KG1 (cell line): ENCODE results near the gene PAN3.
"Not testable (repeated sequence)": the region's sequence is repeated elsewhere in the genome, so short reads cannot be mapped to it uniquely, and the experiment has no call there.

Experiments used
- DNase-seq: peaks from one replicate; lab custom pipeline; 2025; lab: John Stamatoyannopoulos, UW

Gene PAN3

DNA sequence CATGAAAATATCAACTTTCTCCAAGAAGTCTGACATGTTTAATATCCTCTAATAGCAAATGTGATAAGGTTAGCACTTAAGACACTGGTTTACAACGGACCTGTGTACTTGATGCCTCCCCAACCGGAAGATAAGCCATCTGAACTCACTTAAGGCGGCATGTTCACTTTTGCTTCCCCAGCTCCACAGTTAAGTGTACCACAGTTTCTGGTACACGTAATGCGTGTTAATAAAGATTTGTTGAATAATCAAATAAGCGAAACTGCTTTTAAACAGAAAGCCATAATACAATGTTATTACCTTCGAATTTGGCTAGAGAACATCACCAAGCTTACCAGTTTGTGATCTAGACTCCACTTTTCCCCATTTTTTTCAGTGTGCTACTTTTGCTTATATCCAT is 1.4 kb upstream of the PAN3 start:
- DNase-seq = no peak

GRCh38 chr13:28137596-28137995 is 749 bp upstream of the PAN3 start:
- no peak for DNase-seq

GRCh38 chr13:28138756-28139470 is 568 bp downstream of the PAN3 start:
- DNase-seq = peak; percentile 86

GRCh38 chr13:28140433-28141125 is 2.2 kb downstream of the PAN3 start:
- no peak for DNase-seq

DNA sequence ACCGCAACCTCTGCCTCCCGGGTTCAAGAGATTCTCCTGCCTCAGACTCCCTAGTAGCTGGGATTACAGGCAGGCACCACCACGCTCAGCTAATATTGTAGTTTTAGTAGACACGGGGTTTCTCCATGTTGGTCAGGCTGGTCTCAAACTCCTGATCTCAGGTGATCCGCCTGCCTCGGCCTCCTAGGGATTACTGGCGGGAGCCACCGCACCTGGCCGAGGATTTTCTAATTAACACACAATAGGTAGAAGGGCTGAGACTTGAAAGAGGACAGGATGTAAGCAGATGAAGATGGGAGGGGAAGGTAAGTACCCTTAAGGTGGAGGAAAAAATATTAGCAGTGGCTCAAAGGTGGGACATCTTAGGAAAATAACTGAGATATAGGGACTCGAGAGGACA is 3.2 kb downstream of the PAN3 start:
- not testable (repeated sequence) for DNase-seq

- no peak for DNase-seq
Observed at GRCh38 chr13:28145049-28145448, 6.7 kb downstream of the PAN3 start.

DNA sequence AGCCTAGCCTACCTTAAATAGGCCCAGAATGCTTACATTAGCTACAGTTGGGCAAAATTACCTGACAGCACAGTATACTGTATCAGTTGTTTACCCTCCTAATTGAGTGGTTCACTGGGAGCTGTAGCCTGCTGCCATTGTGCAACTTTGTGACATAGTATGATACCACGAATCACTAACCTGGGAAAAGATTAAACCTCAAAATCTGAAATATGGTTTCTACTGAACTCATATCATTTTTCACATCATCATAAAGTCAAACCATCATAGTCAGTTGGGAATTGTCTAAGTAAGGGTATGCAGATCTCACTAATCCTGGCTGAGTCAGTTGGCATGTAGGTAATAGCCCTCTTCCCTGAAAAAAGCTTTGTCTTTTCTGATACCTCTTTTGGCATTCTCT is 9.2 kb downstream of the PAN3 start:
- DNase-seq = no peak

- DNase-seq = no peak
Observed at GRCh38 chr13:28159057-28159456, 20.7 kb downstream of the PAN3 start.

DNA sequence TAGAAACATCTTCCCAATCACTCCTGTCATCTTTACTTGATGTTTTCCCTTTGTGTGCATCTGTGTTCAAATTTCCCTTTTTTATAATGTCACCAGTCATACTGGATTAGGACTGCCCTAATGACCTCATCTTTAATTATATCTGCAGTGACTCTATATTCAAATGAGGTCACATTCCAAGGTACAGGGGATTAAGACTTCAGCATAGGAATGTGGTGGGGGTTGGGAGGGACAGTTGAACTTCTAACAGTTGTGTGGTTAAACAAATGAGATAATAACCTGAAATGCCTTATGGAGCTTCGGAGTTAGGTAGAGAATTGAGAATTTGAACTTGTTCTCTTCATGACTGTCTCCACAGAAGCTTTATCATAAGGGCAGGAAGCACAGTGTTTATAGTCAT is 23.0 kb downstream of the PAN3 start:
- no peak for DNase-seq

- no peak for DNase-seq
Observed at GRCh38 chr13:28163587-28163986, 25.2 kb downstream of the PAN3 start.

DNA sequence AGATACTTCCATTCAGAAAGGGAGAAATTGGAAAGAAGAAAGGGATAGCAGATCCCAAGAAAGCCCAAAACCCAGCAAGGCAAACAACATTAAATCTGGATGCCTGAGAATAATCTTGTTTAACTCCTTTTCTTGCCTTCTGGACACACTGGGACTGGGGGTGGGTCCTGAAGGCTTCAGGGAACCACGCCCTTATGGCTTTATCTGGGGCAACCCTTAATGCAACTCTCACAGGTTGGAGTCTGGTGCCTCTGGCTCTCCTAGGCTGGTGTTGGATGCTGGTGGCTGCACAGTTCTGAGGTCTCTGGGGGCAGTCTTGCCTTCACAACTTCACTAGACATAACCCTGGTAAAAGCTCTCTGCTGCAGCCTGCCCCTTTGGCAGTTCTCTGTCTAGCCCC is 27.9 kb downstream of the PAN3 start:
- no peak for DNase-seq

DNA sequence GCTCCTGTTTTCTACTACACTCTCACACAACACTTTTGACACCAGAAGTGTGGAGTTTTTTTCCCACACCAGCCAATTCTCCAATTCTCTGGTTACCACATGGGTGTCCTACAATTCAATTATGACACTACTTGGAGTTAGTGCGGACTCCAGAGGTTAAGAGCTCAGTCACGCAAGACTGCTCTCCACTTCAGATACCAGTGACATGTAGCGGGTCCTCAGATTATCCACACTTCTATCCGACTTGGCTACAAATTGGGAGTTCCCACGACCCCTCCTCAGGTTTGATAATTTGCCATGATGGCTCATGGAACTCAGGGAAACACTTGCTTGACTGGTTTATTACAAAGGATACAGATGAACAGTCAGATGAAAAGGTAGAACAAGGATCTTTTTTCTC is 32.9 kb downstream of the PAN3 start:
- DNase-seq = no peak

DNA sequence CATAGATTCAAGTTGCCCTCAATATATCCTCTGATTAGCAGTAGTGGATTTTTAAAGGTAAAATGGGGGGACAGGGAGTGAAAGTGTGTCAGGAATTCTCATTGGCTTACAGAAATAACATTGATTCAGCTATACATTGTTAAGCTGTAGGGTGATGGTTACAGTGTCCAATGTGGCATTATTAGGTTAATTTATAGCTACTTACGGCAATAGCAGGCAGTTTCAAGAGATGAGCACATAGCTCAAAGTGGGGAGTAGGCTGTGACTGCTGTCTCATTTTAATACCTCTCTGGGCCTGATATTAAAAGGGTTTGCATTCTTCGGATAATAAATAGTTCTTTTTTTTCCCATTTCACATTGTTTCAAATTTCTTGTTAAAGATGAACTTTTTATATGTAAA is 34.6 kb downstream of the PAN3 start:
- DNase-seq = no peak

- no peak for DNase-seq
Observed at GRCh38 chr13:28173793-28174192, 35.4 kb downstream of the PAN3 start.

- DNase-seq = no peak
Observed at GRCh38 chr13:28177327-28177726, 39.0 kb downstream of the PAN3 start.

DNA sequence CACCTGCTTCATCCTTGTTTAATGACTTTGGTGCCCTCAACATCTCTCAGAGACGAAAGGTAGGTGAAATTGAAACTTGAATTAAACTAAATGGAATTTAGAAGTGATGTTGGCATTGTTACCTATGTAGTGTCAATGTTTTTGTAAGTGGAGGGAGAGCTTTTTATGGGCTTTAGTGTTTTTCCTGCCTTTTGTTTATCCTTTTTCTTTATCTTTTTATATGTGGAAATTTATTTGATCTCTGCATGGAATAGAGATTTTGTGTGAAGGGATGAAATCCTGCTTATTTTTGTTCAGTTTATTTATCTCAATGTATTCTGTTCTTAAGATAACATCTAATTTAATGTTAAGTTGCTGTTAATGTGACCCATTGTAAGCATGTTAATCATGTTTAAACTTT is 39.5 kb downstream of the PAN3 start:
- DNase-seq = no peak

GRCh38 chr13:28179974-28180373 is 41.6 kb downstream of the PAN3 start:
- no peak for DNase-seq

GRCh38 chr13:28181413-28181812 is 43.1 kb downstream of the PAN3 start:
- DNase-seq = no peak

GRCh38 chr13:28185256-28185655 is 46.9 kb downstream of the PAN3 start:
- no peak for DNase-seq

DNA sequence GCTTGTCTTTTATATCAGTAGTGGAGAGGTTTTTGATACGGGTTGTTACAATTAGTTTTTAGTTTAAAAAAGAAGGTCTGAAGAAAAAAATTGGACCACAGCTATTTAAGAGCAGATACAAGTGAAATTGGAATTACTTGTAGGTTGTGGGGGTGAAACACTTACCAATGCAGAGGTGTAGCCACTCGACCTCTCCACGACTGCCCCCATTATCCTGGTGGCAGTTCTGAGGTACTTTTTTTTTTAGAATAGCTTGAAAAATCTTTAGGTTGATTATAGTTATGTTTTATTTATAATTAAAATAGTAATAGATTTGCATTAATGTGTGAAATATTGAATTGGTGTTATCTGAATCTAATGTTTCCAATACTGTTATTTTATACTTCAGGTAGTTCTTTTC is 60.7 kb downstream of the PAN3 start:
- DNase-seq = no peak

DNA sequence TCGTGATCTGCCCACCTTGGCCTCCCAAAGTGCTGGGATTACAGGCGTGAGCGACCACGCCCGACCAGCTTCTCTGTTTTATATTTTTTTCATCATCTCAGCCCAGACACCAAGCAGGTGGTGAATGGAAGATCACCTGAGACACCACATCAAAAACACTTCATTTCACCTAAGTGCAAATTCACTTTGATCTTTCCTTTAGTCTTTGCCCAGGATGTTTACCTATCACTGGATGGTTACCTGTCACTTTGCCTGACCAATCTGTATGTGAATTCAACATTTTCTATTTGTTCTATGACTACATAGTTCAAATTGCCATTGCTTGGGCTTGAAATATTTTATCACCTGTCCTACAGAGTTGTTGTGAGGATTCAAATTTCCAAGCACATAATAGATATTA is 65.7 kb downstream of the PAN3 start:
- DNase-seq = no peak

DNA sequence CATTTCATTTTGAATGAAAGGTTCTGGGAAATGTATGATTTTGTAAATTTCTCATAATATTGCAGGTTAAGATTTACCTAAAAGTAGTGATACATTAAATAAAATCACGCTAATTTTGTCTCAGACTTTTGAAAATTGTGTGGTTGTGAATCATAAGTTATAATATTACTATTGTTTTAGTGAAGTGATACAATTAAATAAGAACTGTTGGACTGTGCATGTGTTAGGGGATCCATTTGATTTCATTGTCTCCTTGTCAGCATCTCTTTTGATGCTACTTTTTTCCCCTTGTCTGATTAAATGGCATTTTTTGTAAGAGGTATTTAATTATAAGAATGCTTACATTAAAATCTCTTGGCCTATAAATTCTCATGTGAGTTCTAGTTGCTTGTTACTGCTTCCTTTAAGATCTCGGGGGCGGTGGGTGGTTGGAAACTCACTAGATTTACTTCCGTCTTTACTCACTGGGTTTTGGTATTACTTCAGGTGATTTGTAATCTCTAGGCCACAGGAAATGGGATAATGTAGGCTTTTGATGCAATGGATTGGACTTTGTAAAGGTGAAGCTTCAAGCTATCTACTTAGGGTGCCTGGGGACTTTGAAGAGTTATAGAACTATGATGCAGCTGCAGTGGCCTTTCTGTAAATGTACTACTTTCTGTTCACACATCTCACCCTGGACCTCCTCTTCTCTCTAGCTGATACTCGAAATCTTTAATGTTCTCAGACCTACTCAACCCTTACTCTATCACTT is 66.5 kb downstream of the PAN3 start:
- DNase-seq = no peak

DNA sequence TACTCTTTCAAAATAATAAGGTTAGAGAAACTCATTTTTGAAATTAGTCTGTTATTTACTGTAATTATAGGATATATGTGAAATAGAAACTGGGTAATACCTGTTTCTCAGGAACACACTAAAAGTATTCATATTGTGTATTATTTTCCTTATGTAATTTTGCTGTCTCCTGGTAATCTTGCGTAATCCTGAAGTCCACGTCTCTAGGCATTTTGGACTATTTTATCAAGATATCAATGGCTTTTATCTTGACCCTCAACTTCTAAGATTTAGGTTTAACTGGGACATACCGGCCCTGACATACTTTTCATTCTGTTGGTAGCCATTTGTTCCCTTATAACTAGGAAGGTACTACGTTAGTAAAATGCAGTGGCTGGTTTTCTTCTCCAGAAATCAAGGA is 80.3 kb downstream of the PAN3 start:
- no peak for DNase-seq
